Measurements from ENCODE around the gene CACTIN. TPM values are rescaled to one million over a fixed set of nuclear protein-coding genes. Genes with fewer than 3 reads are reported as not detected.
"Not testable (repeated sequence)": the region's sequence is repeated elsewhere in the genome, so short reads cannot be mapped to it uniquely, and the experiment has no call there.

The CACTIN gene
- total RNA-seq, 6 donors from 2014 or later = 21.5 to 97.4 (median 25.5) TPM

DNA sequence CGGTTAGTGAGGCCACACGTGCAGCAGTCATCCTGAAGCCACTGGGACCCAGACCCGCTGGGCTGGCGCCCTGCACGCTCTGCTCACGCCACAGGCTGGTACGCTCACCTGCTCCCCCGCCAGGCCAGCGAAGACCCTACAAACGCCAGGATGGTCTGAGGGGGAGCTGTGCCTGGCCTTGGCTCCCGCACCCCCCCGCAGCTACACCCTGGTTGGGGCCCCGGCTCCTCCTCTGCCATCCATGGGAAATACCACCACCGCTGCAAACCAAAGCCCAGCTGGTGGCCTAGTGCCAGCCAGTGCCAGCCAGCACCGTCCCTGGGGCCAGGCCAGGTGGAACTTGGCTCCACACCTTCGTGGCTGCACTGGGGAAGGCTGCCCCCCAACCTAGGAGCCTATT is 23.3 kb upstream of the CACTIN start:
- Histone ChIP-seq H3K27me3 (no peaks in the 10 kb centered on the region), H3K9me3 (no peaks in the 10 kb centered on the region), H3K27ac (no peak overlapping the region), H3K36me3 (peaks cover 9 to 83% (median 59%) of the 10 kb centered on the region in 4 donors), H3K4me3 (no peak overlapping the region), H3K4me1 (no peaks in the 10 kb centered on the region)
- no peak for TF ChIP-seq POLR2A (IDR thresholded peaks at IDR 0.05)
- no peak for TF ChIP-seq EP300 (IDR thresholded peaks at IDR 0.05)
- no peak for TF ChIP-seq POLR2AphosphoS5 (IDR thresholded peaks at IDR 0.05)
- TF ChIP-seq, protein P1, sequence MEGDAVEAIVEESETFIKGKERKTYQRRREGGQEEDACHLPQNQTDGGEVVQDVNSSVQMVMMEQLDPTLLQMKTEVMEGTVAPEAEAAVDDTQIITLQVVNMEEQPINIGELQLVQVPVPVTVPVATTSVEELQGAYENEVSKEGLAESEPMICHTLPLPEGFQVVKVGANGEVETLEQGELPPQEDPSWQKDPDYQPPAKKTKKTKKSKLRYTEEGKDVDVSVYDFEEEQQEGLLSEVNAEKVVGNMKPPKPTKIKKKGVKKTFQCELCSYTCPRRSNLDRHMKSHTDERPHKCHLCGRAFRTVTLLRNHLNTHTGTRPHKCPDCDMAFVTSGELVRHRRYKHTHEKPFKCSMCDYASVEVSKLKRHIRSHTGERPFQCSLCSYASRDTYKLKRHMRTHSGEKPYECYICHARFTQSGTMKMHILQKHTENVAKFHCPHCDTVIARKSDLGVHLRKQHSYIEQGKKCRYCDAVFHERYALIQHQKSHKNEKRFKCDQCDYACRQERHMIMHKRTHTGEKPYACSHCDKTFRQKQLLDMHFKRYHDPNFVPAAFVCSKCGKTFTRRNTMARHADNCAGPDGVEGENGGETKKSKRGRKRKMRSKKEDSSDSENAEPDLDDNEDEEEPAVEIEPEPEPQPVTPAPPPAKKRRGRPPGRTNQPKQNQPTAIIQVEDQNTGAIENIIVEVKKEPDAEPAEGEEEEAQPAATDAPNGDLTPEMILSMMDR (IDR thresholded peaks at IDR 0.05) = no peak
- ATAC-seq (ENCODE audit: low FRiP score in 2 of 2) (no peak), DNase-seq (peak in 1 of 2 donors; percentile 73)
- WGBS, 2 donors = 92 to 98% methylated on average over 11 to 16 of the region's 16 CpGs

DNA sequence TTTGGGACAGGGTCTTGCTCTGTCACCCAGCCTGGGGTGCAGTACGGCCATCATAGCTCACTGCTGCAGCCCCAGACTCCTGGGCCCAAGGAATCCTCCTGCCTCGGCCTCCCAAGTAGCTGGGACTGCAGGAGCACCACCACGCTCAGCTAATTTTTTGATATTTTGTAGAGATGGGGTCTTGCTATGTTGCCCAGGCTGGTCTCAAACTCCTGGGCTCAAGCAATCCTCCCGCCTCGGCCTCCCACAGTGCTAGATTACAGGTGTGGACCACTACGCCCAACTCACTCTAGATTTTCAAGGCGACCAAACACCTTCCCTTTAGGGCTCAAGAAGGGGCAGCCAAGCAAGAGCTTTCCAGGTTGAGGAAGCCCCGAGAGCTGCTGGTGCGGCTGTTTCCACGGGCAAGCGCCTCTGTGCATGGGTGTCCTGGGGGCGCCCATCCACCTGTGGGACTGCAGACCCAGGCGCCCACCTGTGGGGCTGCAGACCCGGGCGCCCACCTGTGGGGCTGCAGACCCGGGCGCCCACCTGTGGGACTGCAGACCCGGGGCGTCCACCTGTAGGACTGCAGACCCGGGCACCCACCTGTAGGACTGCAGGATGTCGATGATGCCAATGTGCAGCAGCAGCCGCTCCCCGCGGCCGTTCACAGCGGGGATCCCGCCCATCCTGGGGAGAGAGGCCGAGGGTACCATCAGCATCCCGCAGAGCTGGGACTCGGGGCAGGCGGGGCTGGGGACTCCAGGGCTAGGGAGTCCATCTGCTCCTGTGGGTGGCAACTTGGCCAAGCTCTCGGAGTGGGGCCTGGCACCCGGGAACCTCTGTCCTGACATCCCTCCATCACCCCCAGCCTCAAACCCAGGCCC is 21.7 kb upstream of the CACTIN start:
- Histone ChIP-seq H3K27me3 (no peaks in the 10 kb centered on the region), H3K9me3 (no peaks in the 10 kb centered on the region), H3K36me3 (peaks cover 9 to 87% (median 57%) of the 10 kb centered on the region in 4 donors), H3K4me3 (no peak overlapping the region), H3K27ac (no peak overlapping the region), H3K4me1 (no peaks in the 10 kb centered on the region)
- ATAC-seq (ENCODE audit: low FRiP score in 2 of 2) (no peak), DNase-seq (peak in 1 of 2 donors; percentile 81)
- no peak for TF ChIP-seq EP300 (IDR thresholded peaks at IDR 0.05)
- TF ChIP-seq, protein P1 (IDR thresholded peaks at IDR 0.05) = no peak
- TF ChIP-seq POLR2A (IDR thresholded peaks at IDR 0.05) = no peak
- TF ChIP-seq POLR2AphosphoS5 (IDR thresholded peaks at IDR 0.05) = no peak
- WGBS, 2 donors = 95 to 97% methylated on average over 6 to 24 of the region's 33 CpGs

DNA sequence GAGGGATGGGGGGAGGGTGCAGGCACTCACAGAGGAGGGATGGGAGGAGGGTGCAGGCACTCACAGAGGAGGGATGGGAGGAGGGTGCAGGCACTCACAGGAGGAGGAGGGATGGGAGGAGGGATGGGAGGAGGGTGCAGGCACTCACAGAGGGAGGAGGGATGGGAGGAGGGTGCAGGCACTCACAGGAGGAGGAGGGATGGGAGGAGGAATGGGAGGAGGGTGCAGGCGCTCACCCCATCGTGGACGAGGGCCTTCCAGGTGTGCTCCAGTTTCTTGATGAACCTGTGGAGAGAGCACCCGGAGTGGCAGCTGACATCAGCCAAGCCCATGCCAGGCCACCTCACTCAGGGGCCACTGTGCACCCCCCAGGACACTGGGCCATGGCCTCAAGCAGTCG is 20.5 kb upstream of the CACTIN start:
- H3K4me1 ChIP-seq; H3K27ac ChIP-seq; H3K9me3 ChIP-seq; ATAC-seq (ENCODE audit: low FRiP score in 2 of 2); H3K4me3 ChIP-seq; DNase-seq; H3K27me3 ChIP-seq: not testable (repeated sequence)
- WGBS, 2 donors = 95% methylated on average over 4 to 5 of the region's 5 CpGs
- H3K36me3 ChIP-seq = peaks cover 4 to 87% (median 56%) of the 10 kb centered on the region in 4 donors

DNA sequence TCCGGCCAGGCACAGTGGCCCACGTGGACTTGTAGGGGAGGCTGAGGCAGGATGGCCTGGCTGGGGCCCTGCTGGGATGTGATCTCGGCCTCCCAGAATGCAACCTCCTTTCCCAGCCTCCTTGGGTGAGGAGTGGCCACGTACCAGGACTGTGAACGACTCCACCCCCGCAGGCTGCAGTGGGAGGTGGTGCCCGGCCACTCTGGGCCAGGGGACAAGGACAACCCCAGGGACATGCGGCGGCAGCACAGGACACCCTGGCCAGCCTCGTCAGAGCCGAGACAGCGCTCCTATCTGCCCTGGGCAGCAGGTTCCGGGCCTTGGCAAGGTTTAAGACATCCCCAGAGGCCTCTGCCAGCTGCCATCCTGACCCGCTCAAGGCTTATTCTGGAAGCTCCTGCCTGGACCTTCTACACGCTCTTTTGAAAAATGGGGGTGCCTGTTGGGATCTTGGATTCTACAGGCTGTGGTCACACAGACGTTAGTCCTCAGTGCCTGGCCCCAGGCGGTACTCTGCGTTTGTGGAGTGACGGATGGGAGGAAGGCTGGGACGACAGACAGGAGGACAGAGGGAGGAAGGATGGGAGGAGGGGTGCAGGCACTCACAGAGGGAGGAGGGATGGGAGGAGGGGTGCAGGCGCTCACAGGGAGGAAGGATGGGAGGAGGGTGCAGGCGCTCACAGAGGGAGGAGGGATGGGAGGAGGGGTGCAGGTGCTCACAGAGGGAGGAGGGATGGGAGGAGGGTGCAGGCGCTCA is 19.9 kb upstream of the CACTIN start:
- H3K36me3 ChIP-seq = peaks cover 4 to 87% (median 56%) of the 10 kb centered on the region in 4 donors
- WGBS, 2 donors = 86 to 90% methylated on average over 18 to 21 of the region's 23 CpGs
- H3K4me1 ChIP-seq = no peaks in the 10 kb centered on the region
- no peak overlapping the region for H3K27ac ChIP-seq
- no peak for TF ChIP-seq EP300 (IDR thresholded peaks at IDR 0.05)
- TF ChIP-seq, protein P1 (IDR thresholded peaks at IDR 0.05) = no peak
- TF ChIP-seq POLR2A (IDR thresholded peaks at IDR 0.05) = no peak
- no peak for TF ChIP-seq POLR2AphosphoS5 (IDR thresholded peaks at IDR 0.05)
- no peaks in the 10 kb centered on the region for H3K9me3 ChIP-seq
- no peak overlapping the region for H3K4me3 ChIP-seq
- no peak for ATAC-seq (ENCODE audit: low FRiP score in 2 of 2)
- no peaks in the 10 kb centered on the region for H3K27me3 ChIP-seq
- peak in 1 of 2 donors; percentile 70 for DNase-seq

DNA sequence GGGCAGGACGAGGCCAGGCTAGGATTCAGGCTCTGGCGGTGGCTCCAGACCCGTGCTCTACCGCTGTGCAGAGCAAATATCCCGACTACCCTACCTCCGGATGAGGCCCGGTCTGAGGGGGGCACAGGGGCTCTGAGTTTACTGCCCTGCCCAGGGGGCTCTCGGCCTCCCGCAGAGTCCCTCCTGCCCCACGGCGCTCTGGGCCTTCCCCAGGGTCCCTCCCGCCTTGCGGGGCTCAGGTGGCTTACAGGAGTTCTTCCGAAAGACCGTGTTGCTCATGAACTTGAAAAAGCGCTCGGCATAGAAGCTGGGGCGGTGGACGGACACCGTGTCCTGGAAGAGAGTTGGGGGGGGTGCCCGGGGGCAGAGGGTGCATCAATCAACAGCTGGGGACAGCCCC is 19.1 kb upstream of the CACTIN start:
- Histone ChIP-seq H3K9me3 (no peaks in the 10 kb centered on the region), H3K36me3 (peaks cover 4 to 87% (median 55%) of the 10 kb centered on the region in 4 donors), H3K27me3 (no peaks in the 10 kb centered on the region), H3K4me3 (no peak overlapping the region), H3K27ac (no peak overlapping the region), H3K4me1 (no peaks in the 10 kb centered on the region)
- peak in 1 of 2 donors; percentile 58 for DNase-seq
- TF ChIP-seq, protein P1 (IDR thresholded peaks at IDR 0.05) = no peak
- no peak for TF ChIP-seq EP300 (IDR thresholded peaks at IDR 0.05)
- no peak for TF ChIP-seq POLR2A (IDR thresholded peaks at IDR 0.05)
- no peak for TF ChIP-seq POLR2AphosphoS5 (IDR thresholded peaks at IDR 0.05)
- ATAC-seq (ENCODE audit: low FRiP score in 2 of 2) = peak in 1 of 2 donors; percentile 2
- WGBS, 2 donors = 88 to 96% methylated on average over 14 to 15 of the region's 21 CpGs
